ENCODE measurements around the gene COX20. TPM values are rescaled to one million over a fixed set of nuclear protein-coding genes. Genes with fewer than 3 reads are reported as not detected.

The COX20 gene
- polyA plus RNA-seq, 2 of the 4 experiments (the other 2 are of a cell fraction), result 65.4 to 74.6 TPM

- ATAC-seq (no peak), DNase-seq (ENCODE audit: low read depth in 1 of 2, low spot score in 1 of 2) (no peak), FAIRE-seq (no peak)
- Histone ChIP-seq H3K27ac (no peak overlapping the region), H3K4me1 (no peaks in the 10 kb centered on the region), H3K9me3 (no peaks in the 10 kb centered on the region), H3K4me2 (no peak overlapping the region), H3K4me3 (no peak overlapping the region)
- TF ChIP-seq POLR2A (IDR thresholded peaks at IDR 0.05; ENCODE audit: low read length) (no peak), CBX8 (IDR thresholded peaks at IDR 0.05) (no peak), KDM5A (IDR thresholded peaks at IDR 0.05) (no peak), TP53 (CRISPR knock-in tag; IDR thresholded peaks at IDR 0.05) (no peak), PBX3 (IDR thresholded peaks at IDR 0.05) (no peak), SMC3 (IDR thresholded peaks at IDR 0.05) (no peak), CHD2 (IDR thresholded peaks at IDR 0.05; ENCODE audit: low read length, partially characterized antibody) (no peak), ZFP36 (IDR thresholded peaks at IDR 0.05; ENCODE audit: borderline replicate concordance, partially characterized antibody) (no peak)
- WGBS (ENCODE audit: missing lambda C conversion rate), result 95% methylated on average over 5 of the region's 5 CpGs
- ChIA-PET POLR2A (interaction anchor here (0.6 to 1.7 kb wide), 2 partner anchors 14 to 75 kb away, joined by 3 read pairs; partner anchors contain the start of gene HNRNPU), CTCF (interaction anchor here (0.6 to 1.2 kb wide), 2 partner anchors 13 to 92 kb away, joined by 3 read pairs; no protein-coding TSS in a partner anchor)
These were observed 43.2 kb downstream of the COX20 start for GRCh38 chr1:244878681-244879080.

- Histone ChIP-seq H3K4me1 (no peaks in the 10 kb centered on the region), H3K4me3 (no peak overlapping the region), H3K9me3 (no peaks in the 10 kb centered on the region), H3K27ac (no peak overlapping the region), H3K4me2 (no peak overlapping the region)
- POLR2A ChIA-PET, result interaction anchor here (1.2 kb wide), 1 partner anchor 18 kb away, joined by 3 read pairs; no protein-coding TSS in a partner anchor
- WGBS (ENCODE audit: missing lambda C conversion rate), result 76% methylated on average over 11 of the region's 11 CpGs
- CTCF ChIA-PET, result interaction anchor here (1.1 to 2.2 kb wide), 2 partner anchors 14 to 161 kb away, joined by 5 to 8 read pairs; no protein-coding TSS in a partner anchor
- TF ChIP-seq FOSB (CRISPR knock-in tag; IDR thresholded peaks at IDR 0.05) (no peak), GATA3 (IDR thresholded peaks at IDR 0.05; ENCODE audit: borderline replicate concordance) (no peak), EHF (CRISPR knock-in tag; IDR thresholded peaks at IDR 0.05) (no peak), FOXS1 (CRISPR knock-in tag; IDR thresholded peaks at IDR 0.05) (no peak), USF2 (IDR thresholded peaks at IDR 0.05) (no peak), HES2 (IDR thresholded peaks at IDR 0.05) (no peak), SMC3 (IDR thresholded peaks at IDR 0.05) (no peak), ZC3H11A (IDR thresholded peaks at IDR 0.05) (no peak), MYC (IDR thresholded peaks at IDR 0.05; ENCODE audit: borderline replicate concordance, low read length) (no peak), BHLHE40 (IDR thresholded peaks at IDR 0.05; ENCODE audit: low read depth, low read length) (no peak), CHD2 (IDR thresholded peaks at IDR 0.05; ENCODE audit: low read length, partially characterized antibody) (no peak), POLR2AphosphoS2 (conservative IDR thresholded peaks at IDR 0.05; ENCODE audit: low read length) (no peak), ATOH8 (CRISPR knock-in tag; IDR thresholded peaks at IDR 0.05; ENCODE audit: low read depth) (no peak), MAZ (IDR thresholded peaks at IDR 0.05; ENCODE audit: borderline replicate concordance, low read depth, low read length) (no peak), POLR2A (IDR thresholded peaks at IDR 0.05; ENCODE audit: low read length) (no peak), KDM1A (IDR thresholded peaks at IDR 0.05; ENCODE audit: low read depth) (no peak), HOXB13 (CRISPR knock-in tag; IDR thresholded peaks at IDR 0.05; ENCODE audit: low read depth) (no peak)
- FAIRE-seq, result no peak
- ATAC-seq, result peak; percentile 54 to 73; a peak in 4 of 6 replicates
- DNase-seq (ENCODE audit: low read depth in 1 of 2, low spot score in 1 of 2), result no peak
These were observed 46.3 kb downstream of the COX20 start for GRCh38 chr1:244881552-244882280.

All from A549 (cell line).